ENCODE measurements around the gene WASL.

WASL gene

DNA sequence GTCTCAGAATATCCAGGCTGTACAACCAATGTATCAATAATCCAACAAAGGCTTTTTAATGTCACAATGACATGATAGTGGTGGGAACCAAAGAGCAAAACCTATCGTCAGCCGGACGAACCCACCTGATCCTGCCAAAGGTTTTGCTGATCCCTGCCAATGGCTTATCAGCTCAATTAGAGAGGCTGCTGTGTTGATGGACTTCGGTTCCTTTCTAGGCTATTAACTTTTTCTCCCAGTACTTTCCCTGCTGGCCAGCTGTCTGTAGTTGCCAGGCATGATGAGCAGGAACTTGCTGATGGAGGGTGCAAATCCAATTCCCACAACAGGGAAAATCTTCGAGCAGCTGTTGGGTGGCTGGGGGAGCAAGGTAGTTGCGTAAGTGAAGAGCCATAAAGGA is 90.8 kb downstream of the WASL start:
- H2AFZ ChIP-seq (ENCODE audit: low read depth, low read length), result no peak overlapping the region
- no peak overlapping the region for H3K9ac ChIP-seq (ENCODE audit: low read length)
- TF ChIP-seq EZH2phosphoT487 (IDR thresholded peaks at IDR 0.05; ENCODE audit: low read depth), result no peak
- no peaks in the 10 kb centered on the region for H4K20me1 ChIP-seq (ENCODE audit: insufficient read depth, low read length)
- no peak overlapping the region for H3K4me2 ChIP-seq (ENCODE audit: low read length)
- H3K79me2 ChIP-seq (ENCODE audit: low read length), result no peaks in the 10 kb centered on the region
- no peaks in the 10 kb centered on the region for H3K4me1 ChIP-seq (ENCODE audit: low read length)
- H3K27ac ChIP-seq (ENCODE audit: low read length), result no peak overlapping the region
- H3K4me3 ChIP-seq (ENCODE audit: low read length), result no peak overlapping the region
- no peaks in the 10 kb centered on the region for H3K36me3 ChIP-seq (replicated peaks; ENCODE audit: low read depth, low read length)
- no peaks in the 10 kb centered on the region for H3K9me3 ChIP-seq (ENCODE audit: insufficient read depth, low read length)
- no peaks in the 10 kb centered on the region for H3K27me3 ChIP-seq (ENCODE audit: low read depth, low read length)

DNA sequence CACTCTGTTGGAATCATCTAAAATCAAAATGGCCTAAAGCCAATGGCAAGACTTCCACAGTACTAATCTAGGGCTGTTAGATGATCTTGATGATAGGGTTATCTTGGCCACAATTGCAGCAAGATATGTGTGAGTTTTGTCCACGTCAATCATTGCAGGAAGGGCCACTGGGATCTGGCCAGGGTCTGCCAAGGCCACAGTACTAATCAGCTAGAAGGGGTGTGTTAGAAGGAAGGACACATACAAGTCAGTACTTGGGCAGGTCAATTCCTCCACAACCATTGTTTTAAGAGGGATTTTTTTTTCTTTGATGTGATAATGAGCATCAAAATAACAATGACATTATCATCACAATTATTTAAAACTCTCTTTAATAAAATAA is 91.5 kb downstream of the WASL start:
- Histone ChIP-seq H3K4me1 (ENCODE audit: low read length) (no peaks in the 10 kb centered on the region), H3K4me3 (ENCODE audit: low read length) (no peak overlapping the region), H3K4me2 (ENCODE audit: low read length) (no peak overlapping the region), H3K9me3 (ENCODE audit: insufficient read depth, low read length) (no peaks in the 10 kb centered on the region), H2AFZ (ENCODE audit: low read depth, low read length) (no peak overlapping the region), H3K79me2 (ENCODE audit: low read length) (no peaks in the 10 kb centered on the region), H3K27ac (ENCODE audit: low read length) (no peak overlapping the region), H3K36me3 (replicated peaks; ENCODE audit: low read depth, low read length) (no peaks in the 10 kb centered on the region), H3K27me3 (ENCODE audit: low read depth, low read length) (no peaks in the 10 kb centered on the region), H3K9ac (ENCODE audit: low read length) (no peak overlapping the region), H4K20me1 (ENCODE audit: insufficient read depth, low read length) (no peaks in the 10 kb centered on the region)
- TF ChIP-seq EZH2phosphoT487 (IDR thresholded peaks at IDR 0.05; ENCODE audit: low read depth), result no peak
- TF ChIP-seq, protein P1, sequence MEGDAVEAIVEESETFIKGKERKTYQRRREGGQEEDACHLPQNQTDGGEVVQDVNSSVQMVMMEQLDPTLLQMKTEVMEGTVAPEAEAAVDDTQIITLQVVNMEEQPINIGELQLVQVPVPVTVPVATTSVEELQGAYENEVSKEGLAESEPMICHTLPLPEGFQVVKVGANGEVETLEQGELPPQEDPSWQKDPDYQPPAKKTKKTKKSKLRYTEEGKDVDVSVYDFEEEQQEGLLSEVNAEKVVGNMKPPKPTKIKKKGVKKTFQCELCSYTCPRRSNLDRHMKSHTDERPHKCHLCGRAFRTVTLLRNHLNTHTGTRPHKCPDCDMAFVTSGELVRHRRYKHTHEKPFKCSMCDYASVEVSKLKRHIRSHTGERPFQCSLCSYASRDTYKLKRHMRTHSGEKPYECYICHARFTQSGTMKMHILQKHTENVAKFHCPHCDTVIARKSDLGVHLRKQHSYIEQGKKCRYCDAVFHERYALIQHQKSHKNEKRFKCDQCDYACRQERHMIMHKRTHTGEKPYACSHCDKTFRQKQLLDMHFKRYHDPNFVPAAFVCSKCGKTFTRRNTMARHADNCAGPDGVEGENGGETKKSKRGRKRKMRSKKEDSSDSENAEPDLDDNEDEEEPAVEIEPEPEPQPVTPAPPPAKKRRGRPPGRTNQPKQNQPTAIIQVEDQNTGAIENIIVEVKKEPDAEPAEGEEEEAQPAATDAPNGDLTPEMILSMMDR (IDR thresholded peaks at IDR 0.05; ENCODE audit: low read depth, low read length), result no peak

DNA sequence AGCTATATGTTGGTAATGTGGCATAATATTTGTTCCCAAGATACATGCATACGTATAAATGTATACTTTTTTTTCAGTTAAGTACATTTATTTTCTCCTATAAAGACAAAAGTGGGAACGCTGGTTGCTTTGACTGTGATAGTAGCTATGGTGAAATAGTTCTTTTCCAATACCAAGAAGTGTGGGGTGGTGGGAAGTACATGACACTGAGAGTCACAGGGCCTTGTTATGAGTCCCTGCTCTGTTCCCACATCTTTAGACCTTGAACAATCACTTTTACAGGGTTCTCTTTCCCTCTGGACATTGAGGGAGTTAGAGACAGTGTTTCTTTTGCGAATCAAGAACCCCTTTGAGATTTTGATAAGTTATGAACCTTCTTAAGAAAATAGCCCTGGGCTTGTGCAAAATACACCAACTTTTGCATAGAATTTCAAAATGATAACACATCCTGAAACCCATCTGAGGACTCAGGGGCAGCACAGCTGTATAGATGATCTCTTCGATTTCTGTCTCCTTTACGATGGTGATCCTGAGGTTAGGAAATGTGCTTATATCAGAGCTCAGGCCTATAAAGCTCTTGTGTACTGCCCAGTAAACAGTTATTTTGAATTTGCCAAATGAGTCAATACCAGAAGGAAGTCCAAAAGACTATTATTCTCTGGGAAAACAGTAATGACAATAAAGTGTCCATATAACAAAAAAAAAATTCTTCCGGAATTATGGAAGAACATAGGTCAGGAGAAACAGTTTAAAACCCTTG is 92.1 kb downstream of the WASL start:
- no peaks in the 10 kb centered on the region for H3K79me2 ChIP-seq (ENCODE audit: low read length)
- no peaks in the 10 kb centered on the region for H3K4me1 ChIP-seq (ENCODE audit: low read length)
- TF ChIP-seq, protein P1 (IDR thresholded peaks at IDR 0.05; ENCODE audit: low read depth, low read length), result no peak
- no peak for TF ChIP-seq EZH2phosphoT487 (IDR thresholded peaks at IDR 0.05; ENCODE audit: low read depth)

DNA sequence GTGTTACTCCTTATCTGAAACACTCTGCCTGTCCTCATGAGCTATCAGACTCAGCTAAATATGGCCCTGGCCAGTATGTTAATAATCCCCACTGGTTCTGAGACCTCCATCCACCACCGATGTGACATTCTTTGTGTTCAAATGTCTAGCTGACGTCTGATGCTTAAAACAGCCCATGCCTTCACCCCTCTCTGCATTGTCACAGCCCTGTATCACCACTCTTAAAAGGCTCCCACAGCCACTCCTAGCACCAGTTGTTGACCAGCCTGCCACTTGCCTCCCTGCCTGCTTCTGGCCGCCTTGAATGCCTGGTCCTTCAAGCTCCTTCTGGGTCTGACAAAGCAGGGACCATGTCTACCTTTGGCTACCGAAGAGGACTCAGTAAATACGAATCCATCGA is 93.2 kb downstream of the WASL start, which contains the start of gene LMOD2:
TSS of gene LMOD2 (plus strand) at position 253 of the 400 bp plus-strand sequence. CDS start at position 351, 98 bp downstream.
- H3K36me3 ChIP-seq (replicated peaks; ENCODE audit: low read depth, low read length), result no peaks in the 10 kb centered on the region
- H3K9me3 ChIP-seq (ENCODE audit: insufficient read depth, low read length), result no peaks in the 10 kb centered on the region
- no peaks in the 10 kb centered on the region for H3K27me3 ChIP-seq (ENCODE audit: low read depth, low read length)
- no peaks in the 10 kb centered on the region for H4K20me1 ChIP-seq (ENCODE audit: insufficient read depth, low read length)
- H3K4me3 ChIP-seq (ENCODE audit: low read length), result no peak within 1 kb of the TSS
- no peak within 1 kb of the TSS for H3K4me2 ChIP-seq (ENCODE audit: low read length)
- H3K4me1 ChIP-seq (ENCODE audit: low read length), result no peaks in the 10 kb centered on the region
- no peaks in the 10 kb centered on the region for H3K79me2 ChIP-seq (ENCODE audit: low read length)
- no peak within 1 kb of the TSS for H3K27ac ChIP-seq (ENCODE audit: low read length)
- TF ChIP-seq, protein P1 (IDR thresholded peaks at IDR 0.05; ENCODE audit: low read depth, low read length), result no peak
- TF ChIP-seq EZH2phosphoT487 (IDR thresholded peaks at IDR 0.05; ENCODE audit: low read depth), result no peak
- no peak within 1 kb of the TSS for H3K9ac ChIP-seq (ENCODE audit: low read length)
- H2AFZ ChIP-seq (ENCODE audit: low read depth, low read length), result no peak within 1 kb of the TSS

More for the DNA sequence above, 92.1 kb downstream of the WASL start:
- no peak overlapping the region for H3K9ac ChIP-seq (ENCODE audit: low read length)
- H4K20me1 ChIP-seq (ENCODE audit: insufficient read depth, low read length), result no peaks in the 10 kb centered on the region
- no peak overlapping the region for H3K4me2 ChIP-seq (ENCODE audit: low read length)
- no peaks in the 10 kb centered on the region for H3K27me3 ChIP-seq (ENCODE audit: low read depth, low read length)
- H3K9me3 ChIP-seq (ENCODE audit: insufficient read depth, low read length), result no peaks in the 10 kb centered on the region
- H3K27ac ChIP-seq (ENCODE audit: low read length), result no peak overlapping the region
- H2AFZ ChIP-seq (ENCODE audit: low read depth, low read length), result no peak overlapping the region
- no peak overlapping the region for H3K4me3 ChIP-seq (ENCODE audit: low read length)
- H3K36me3 ChIP-seq (replicated peaks; ENCODE audit: low read depth, low read length), result no peaks in the 10 kb centered on the region
